GM12891 (cell line): Measurements from ENCODE around the gene ZNF195.
"Not testable (repeated sequence)": the region's sequence is repeated elsewhere in the genome, so short reads cannot be mapped to it uniquely, and the experiment has no call there.

Experiments used
- PAX5 ChIP-seq: IDR thresholded peaks from 2 replicates; pipeline ENCODE4 v1.6.1; 2011; ENCODE audit warnings: low read length, moderate library complexity, mild to moderate bottlenecking; ENCODE audit not compliant: insufficient read depth, severe bottlenecking
- POLR2A ChIP-seq: IDR thresholded peaks from 2 replicates; pipeline ENCODE4 v1.6.1; 2011; ENCODE audit warnings: low read depth, low read length, control low read depth
- POLR2AphosphoS5 ChIP-seq: IDR thresholded peaks from 2 replicates; pipeline ENCODE4 v1.6.1; 2011; ENCODE audit warnings: low read depth, low read length, control low read depth
- SPI1 ChIP-seq: IDR thresholded peaks from 2 replicates; pipeline ENCODE4 v1.6.1; 2011; ENCODE audit warnings: low read depth, low read length, control low read depth

GRCh38 chr11:3415301-3415700 is 36.4 kb upstream of the ZNF195 start:
- not testable (repeated sequence) for TF ChIP-seq POLR2A, PAX5, SPI1, POLR2AphosphoS5
